ENCODE data around the gene SRMS.

The SRMS gene

DNA sequence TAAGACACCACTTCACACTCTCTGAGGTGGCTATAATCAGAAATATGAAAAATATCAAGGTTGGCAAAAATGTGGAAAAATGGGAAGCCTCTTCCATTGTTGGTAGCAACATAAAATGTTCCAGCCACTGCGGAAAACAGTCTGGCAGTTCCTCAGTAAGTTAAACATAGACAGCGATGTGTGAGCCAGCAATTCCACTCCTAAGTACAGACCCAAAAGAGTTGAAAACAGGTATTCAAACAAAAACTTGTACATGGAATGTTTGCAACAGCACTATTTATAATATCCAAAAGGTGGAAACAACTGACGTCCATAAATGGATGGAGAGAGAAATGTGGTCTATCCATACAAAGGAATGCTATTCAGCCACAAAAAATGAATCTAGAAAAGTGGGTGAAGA lies 34.3 kb downstream of the SRMS start:
- H3K27ac ChIP-seq: no peak overlapping the region
- TF ChIP-seq, protein P1, sequence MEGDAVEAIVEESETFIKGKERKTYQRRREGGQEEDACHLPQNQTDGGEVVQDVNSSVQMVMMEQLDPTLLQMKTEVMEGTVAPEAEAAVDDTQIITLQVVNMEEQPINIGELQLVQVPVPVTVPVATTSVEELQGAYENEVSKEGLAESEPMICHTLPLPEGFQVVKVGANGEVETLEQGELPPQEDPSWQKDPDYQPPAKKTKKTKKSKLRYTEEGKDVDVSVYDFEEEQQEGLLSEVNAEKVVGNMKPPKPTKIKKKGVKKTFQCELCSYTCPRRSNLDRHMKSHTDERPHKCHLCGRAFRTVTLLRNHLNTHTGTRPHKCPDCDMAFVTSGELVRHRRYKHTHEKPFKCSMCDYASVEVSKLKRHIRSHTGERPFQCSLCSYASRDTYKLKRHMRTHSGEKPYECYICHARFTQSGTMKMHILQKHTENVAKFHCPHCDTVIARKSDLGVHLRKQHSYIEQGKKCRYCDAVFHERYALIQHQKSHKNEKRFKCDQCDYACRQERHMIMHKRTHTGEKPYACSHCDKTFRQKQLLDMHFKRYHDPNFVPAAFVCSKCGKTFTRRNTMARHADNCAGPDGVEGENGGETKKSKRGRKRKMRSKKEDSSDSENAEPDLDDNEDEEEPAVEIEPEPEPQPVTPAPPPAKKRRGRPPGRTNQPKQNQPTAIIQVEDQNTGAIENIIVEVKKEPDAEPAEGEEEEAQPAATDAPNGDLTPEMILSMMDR (conservative IDR thresholded peaks at IDR 0.05): no peak

DNA sequence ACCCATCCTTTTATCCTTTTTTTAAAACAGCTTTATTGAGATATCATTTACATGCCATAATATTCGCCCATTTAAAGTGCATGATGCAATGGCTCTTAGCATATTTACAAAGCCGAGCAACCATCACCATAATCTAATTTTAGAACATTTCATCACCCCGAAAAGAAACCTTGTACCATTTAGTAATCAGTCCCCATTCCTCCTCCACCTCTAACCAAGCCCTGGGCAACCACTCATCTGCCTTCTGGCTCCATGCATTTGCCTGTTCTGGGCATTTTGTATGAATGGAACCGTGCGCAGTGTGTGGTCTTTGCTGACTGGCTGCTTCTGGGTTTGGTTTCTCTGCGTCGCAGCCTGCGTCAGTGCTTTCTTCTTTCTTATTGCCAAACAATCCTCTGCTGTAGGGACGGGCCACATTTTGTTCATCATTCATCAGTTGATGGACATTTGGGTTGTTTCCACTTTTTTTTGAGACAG lies 38.4 kb downstream of the SRMS start:
- TF ChIP-seq, protein P1 (conservative IDR thresholded peaks at IDR 0.05): no peak
- H3K27ac ChIP-seq: no peak overlapping the region

DNA sequence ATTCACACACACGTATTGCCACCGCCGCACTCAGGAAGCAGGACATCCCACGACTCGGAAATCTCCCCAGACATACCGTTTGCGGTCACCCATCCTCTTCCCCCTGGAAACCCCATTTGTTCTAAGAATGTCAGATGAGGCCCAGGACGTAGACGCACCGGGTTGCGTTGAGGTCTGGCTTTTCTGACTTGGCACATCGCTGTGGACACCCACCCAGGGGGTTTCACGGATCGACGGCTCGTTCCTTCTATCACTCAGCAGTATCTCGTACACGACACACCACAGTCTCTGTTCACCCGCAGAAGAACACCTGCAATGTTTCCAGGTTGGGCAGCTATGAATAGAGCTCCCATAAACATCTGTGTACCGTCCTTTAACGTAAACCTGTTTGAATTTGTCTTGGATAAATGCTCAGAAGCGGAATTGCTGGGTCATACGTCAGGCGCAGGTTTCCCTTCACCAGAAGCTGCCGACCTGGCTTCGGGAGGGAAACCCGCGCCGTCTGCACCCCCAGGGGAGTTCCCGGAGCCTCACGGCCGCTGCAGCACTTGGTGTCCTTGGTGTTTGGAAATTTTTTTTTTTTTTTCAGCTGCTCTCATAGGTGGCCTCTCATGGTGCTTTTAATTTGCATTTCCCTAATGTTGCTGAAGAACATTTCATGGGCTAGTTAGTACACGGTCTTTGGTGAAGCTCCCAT lies 39.3 kb downstream of the SRMS start:
- no peak overlapping the region for H3K27ac ChIP-seq
- TF ChIP-seq, protein P1 (conservative IDR thresholded peaks at IDR 0.05): no peak

DNA sequence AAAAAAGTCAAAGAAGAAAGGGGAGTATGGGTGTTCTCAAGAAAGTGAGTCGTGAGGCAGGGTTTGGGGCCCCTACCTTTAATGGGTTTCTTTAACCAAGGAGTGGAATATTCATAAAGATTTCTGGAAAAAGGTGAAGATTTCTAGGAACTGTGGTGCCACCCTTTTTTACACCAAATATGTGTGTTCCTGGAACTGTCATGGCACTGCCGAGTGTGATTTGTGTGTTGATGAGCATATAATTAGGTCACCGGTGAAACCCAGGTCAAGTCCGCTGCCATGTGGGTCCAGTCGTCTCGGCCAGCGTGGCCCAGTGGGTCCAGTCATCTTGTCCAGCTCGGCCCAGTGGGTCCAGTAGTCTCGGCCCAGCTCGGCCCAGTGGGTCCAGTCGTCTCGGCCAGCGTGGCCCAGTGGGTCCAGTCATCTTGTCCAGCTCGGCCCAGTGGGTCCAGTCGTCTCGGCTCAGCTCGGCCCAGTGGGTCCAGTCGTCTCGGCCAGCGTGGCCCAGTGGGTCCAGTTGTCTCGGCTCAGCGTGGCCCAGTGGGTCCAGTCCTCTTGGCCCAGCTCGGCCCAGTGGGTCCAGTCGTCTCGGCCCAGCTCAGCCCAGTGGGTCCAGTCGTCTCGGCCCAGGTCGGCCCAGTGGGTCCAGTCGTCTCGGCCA lies 40.3 kb downstream of the SRMS start:
- no peak overlapping the region for H3K27ac ChIP-seq
- TF ChIP-seq, protein P1 (conservative IDR thresholded peaks at IDR 0.05): no peak

DNA sequence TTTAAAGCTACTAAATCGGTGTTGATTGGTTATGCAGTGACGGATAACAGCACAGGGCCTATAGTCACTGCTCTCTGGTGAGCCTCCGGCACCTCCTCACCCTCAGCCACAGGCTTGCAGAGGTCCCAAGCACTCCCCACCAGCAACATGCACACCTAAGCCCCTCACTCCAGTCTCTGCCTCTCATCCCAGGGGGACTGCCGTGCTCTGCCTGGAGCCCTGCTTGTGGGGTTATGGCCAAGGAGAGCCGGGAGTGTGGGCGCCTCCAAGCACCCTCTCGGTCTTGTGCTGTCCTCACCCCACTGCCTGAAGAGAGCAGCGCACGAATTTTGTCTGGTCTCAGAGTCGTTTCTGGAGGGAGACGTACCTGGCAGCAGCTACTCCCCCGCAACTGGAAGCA lies 41.8 kb downstream of the SRMS start:
- no peak overlapping the region for H3K27ac ChIP-seq
- TF ChIP-seq, protein P1 (conservative IDR thresholded peaks at IDR 0.05): no peak

DNA sequence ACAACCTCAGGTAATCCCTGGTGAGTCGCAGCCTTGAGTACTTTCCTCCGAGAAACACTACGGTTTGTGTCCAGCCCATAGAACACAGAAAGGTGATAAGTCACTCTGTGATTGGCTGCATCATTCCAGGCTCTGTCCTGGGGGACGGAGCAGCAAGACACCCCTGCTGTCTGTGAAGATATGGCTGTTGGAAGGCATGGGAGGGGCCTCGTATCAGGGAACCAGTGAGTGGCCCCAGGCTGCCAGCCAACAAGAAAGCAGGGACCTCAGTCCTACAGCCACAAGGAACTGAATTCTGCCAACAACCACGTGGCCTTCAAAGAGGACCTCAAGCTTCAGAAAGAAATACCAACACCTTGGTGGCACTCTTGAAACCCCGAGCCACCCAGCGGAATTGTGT lies 42.3 kb downstream of the SRMS start:
- H3K27ac ChIP-seq: no peak overlapping the region
- TF ChIP-seq, protein P1 (conservative IDR thresholded peaks at IDR 0.05): no peak

DNA sequence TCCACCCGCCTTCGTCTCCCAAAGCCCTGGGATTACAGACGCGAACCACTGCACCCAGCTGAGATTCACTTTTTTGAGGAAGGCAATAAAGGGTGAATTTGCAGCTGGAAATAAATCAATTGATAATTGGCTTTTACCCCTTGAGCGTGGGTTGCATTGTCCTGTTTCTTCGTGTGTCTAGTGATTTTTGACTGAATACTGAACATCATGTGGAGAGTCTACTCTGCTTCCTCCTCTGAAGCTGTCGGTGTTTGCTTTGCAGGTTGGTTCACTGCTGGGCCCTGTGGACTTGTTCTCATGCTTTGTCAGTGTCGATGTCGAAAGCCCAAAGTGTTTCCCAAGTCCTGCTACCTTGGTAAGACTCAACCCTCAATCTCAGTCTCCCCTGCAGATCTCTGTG lies 42.9 kb downstream of the SRMS start:
- TF ChIP-seq, protein P1 (conservative IDR thresholded peaks at IDR 0.05): no peak
- H3K27ac ChIP-seq: no peak overlapping the region
